Cerebellar nuclear complex (tissue), 1 donor: ENCODE data around the gene TSPO2.

Source experiments
- DNase-seq, 2 experiments: peaks; one replicate each; lab custom pipeline; 2025; lab: John Stamatoyannopoulos, UW

Gene TSPO2

DNA sequence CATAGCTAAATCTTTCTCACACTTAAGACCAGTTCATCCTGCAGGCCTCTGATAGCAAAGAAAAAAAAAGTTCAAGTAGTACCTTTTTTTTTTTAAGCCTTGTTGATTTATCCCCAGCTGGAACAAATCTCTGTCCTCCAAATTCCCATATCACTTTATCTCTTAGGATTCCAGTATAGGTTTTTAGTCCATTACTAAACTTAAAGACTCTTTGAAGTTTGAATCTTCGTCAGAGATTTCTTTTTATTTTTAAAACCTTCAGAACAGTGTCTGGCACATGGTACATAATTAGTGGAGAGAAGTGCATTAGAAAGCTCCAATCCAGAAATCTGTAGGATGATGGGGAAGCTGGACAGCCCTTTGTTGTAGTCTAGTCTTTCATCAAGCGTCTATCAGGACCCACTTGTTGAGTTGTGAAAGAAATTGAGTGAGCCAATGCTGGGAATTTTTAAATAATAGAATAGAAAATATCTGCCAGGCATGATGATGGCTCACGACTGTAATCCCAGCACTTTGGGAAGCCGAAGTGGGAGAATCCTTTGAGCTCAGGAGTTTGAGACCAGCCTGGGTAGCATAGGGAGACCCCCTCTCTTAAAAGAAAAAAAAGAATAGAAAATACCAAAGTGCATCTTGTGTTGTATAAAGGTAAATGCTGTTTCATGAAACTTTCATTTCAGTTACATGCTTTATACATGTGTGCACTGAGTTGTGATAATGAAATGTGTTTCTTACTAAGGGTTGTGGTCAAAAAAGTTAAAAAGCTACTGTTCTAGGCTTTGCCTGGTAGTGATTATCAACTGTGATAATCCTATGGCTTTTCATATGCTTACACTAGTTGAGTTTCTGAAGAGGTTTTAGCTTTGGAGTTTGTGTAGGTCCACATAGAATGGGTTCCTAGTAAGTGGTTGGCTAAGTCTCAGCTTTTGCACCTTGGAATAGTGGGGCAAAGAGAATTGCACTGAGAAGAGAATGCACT, 33.7 kb downstream of the TSPO2 start:
- DNase-seq, result no peak

DNA sequence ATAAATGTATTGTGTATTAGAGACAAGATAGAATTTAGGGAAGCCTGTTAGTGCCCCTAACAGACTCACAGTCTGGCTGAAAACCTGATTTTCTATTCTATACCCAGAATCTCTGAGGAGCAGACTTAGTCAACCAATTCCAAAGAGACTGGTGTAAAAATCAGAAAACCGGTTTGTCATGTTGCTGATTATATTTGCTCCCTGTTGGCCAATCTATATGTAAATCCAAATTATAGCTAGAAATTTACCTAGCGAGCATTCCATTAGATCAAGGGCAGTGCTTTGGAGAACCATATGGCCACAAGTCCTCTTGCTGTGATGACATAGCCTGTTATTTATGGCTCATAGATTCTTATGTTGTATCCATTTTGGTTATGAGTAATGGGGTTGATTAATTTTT, 35.3 kb downstream of the TSPO2 start:
- no peak for DNase-seq

DNA sequence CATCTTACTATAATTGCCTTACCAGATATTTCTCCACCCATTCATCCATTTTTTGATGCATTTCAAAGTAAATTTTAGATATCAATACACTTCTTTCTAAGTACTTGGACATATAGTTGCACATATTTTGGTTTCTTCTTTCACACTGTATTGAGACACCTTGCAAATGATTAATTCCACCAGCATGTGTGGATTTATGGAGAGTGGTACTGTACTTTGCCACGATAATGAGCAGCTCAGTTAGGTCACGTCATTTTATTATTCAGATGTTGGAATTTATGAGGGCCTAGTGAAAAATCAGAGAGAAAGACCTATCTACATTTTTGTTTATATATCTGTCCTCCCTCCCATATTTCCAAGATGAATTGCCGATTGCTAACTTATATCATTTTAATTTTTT, 35.8 kb downstream of the TSPO2 start:
- DNase-seq, result no peak

DNA sequence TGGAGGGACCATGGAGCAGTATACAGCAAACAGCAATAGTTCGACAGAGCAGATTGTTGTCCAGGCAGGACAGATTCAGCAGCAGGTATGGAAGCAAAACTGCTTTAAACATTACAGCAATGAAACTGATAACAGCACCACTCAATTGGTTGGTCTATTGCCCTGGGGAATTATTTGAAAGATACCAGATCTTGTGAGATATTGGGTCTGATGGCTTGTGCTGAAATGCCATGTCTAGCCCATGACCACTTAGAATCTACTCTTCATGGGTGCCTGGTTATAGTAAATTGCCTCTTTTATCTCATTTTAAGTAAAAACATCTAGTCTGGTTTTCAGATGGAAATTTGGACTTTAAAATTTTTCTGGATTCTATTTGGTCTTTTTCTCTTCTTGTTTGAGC, 36.8 kb downstream of the TSPO2 start:
- DNase-seq, result no peak

DNA sequence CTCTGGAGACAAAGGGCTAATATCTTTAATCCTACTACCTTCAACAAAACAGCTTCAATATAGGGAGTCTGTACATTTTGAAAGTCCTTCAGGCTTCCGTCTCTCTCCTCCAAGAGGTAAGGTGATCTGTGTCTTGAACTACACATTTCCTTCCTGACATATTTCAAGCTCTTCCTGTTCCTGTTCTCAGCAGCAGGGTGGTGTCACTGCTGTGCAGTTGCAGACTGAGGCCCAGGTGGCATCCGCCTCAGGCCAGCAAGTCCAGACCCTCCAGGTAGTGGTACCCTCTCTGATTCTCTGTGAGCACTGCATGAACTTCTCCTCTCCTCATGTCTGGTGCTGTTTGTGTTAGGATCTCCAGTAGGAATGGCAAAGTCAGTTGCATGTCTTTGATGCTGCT, 38.4 kb downstream of the TSPO2 start:
- no peak for DNase-seq

- DNase-seq, result no peak
Measured at GRCh38 chr6:41083072-41083471, 40.8 kb downstream of the TSPO2 start.

DNA sequence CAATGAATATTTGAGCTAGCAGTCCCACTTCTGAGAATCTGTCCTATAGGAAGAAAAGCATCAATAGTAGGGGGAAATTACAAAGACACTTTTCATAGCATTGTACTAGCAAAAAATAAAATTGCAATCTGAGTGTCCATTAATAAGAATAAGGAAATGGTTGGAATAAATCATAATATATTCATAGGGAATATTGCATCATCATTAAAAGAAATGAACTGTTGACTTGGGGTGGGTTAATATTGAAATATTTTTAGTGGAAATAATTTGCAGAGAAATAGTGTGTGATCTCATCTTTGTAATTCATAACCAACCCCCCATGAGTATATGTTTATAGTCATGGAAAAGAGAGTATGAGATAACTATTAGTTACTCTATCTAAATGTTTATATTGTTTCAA, 42.9 kb downstream of the TSPO2 start:
- DNase-seq, result no peak

DNA sequence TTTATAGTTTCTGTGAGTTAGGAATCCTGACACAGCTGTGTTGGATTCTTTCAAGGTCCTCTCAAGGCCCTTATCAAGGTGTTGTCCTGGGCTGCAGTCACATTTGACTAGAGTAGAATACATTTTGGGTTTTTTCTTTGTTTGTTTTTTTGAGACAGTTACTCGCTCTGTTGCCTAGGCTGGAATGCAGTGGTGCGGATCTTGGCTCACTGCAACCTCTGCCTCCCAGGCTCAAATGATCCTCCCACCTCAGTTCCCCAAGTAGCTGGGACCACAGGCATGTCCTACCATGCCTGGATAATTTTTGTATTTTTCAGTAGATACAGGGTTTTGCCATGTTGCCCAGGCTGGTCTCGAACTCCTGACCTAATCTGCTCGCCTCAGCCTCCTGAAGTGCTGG, 46.2 kb downstream of the TSPO2 start:
- no peak for DNase-seq

- DNase-seq, result no peak
Measured at GRCh38 chr6:41090841-41091761, 48.8 kb downstream of the TSPO2 start.

DNA sequence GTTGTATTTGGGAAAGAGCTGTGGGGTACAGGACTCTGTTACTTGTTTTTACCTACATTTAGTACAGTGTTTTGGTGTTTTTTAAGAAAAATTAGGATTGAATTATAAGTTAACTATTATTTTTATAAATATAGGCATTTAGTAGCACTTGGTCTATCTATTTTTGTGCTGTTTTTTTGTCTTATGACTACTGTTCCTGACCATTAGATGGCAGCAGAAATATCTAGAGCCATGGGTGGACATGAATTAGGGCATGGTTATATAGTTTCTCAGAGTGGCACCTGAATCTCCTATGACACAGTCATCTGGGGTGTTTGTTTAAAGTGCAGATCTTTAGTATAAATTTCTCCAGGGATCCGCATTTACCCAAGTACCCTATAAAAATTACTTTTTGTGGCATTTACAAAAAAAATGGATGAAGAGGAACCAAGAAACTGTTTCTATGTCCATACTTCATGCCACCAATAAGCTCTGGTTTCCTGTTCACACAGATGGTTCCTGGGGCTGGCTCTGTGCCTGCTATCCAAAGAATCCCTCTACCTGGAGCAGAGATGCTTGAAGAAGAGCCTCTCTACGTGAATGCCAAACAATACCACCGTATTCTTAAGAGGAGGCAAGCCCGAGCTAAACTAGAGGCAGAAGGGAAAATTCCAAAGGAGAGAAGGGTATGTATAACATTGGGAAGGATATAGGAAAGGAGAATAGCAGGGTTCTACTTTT, 50.3 kb downstream of the TSPO2 start:
- DNase-seq, result no peak

DNA sequence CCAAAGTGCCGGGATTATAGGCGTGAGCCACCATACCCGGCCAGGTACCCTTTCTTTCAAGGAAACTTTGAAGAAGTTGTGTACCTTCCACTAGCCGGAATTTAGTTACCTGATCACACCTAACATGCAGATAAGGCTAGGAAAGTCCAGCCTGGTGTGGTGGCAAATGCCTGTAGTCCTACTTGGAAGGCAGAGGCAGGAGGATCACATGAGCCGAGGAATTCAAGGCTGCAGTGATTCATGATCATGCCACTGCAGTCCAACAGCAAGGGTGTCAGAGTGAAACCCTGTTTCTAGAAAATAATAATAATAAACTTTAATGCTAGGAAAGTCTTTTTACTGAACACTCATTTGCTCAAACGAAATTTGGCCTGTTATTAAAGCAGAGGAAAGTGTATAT, 51.5 kb downstream of the TSPO2 start:
- no peak for DNase-seq
